HG03095 (cell line): ENCODE measurements around the gene CASP8AP2.
"Not testable (repeated sequence)": the region's sequence is repeated elsewhere in the genome, so short reads cannot be mapped to it uniquely, and the experiment has no call there.

ENCODE experiments used
- ATAC-seq: cut with Tn5 transposase; IDR thresholded peaks from one replicate; pipeline ENCODE4 v1.9.1; 2021; ENCODE audit warnings: moderate library complexity; ENCODE audit not compliant: unreplicated experiment

CASP8AP2 gene

DNA sequence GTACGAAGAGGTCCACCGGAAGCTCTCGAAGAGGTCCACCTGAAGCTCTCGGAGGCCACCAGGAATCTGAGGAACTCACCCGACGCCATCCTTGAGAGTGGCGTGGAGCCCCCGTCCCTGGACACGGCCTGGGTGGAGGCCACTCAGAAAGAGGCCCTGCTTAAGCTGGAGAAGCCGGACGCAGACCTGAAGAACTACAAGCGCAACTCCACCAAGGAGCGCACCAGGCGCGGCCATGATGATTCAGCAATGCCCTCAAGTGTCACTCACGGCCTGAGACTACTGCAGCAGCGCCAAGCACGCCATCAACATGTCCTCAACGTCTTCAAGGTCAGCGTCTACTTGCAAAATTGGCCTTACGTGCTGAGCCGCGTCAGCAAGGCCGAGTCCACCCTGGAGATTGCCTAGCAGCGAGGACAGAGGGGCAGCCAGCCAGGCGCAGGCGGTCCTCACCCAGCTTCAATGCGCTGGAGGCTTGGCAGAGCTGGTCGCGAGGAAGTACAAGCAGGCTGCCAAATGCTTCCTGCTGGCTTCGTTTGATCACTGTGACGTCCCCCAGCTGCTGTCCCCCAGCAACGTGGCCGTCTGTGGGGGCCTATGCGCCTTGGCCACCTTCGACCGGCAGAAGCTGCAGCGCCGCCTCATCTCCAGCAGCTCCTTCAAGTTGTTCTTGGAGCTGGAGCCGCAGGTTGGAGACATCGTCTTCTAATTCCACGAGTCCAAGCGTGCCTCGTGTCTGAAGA lies 56.9 kb downstream of the CASP8AP2 start:
- ATAC-seq, result no peak

DNA sequence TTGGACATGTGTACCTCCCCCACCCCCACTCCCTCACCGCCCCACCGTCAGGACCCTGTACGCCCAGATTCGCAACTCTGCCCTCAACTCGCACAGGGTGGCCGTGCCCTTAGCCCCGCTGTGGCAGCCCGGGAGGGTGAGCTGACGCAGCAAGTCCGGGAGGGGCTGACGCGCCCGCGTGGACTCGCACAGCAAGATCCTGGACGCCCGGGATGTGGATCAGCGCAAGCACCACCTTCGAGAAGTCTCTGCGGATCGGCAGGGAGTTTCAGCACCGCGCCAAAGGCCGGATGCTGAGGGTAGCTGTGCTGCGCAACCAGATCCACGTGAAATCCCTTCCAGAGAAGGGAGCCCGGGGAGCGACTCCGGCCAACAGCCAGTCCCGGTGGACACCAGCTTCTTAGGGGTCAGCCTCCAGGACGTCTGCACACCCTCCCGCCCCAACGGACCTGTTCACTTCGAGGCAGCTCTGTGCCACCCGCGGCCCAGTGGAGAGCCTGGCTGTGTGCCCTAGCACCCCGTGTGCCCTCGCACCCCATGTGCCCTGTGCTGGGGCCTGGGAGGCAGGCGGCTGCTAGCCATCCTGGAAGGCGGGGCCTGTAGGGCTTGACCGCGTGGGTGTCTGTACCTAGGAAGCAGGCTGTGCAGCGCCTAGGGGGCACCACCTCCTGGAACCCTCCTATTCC lies 57.9 kb downstream of the CASP8AP2 start:
- ATAC-seq, result no peak

DNA sequence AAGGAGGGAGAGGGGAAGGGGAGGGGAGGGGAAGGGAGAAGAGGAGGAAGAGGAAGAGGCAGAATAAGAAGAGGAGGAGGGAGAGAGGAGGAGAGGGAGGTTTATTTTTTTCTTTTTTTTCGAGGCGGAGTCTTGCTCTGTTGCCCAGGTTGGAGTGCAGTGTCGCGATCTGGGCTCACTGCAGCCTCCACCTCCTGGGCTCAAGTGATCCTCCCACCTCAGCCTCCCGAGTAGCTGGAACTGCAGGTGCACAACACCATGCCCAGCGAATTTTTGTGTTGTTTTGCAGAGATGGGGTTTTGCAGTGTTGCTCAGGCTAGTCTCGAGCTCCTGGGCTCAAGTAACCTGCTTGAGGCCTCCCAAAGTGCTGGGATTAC lies 58.4 kb downstream of the CASP8AP2 start:
- ATAC-seq, result no peak

DNA sequence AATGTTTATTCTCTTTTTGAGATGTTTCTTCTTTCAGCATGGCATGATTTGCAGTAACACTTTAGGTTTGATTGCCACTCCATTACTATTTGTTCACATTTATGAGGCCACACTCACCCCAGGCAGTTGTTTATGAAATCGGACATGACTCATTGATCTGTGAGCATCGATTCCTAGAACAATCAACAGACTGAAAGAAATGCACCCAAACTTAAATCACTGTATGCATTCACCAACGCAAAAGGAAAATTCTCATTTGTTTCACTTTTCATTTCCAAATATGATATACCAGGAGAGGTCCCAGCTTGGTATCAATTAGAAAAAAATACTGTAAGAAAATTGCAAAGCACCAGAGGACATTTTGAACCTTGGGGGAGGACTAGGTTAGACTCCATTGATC lies 59.2 kb downstream of the CASP8AP2 start:
- ATAC-seq, result no peak

DNA sequence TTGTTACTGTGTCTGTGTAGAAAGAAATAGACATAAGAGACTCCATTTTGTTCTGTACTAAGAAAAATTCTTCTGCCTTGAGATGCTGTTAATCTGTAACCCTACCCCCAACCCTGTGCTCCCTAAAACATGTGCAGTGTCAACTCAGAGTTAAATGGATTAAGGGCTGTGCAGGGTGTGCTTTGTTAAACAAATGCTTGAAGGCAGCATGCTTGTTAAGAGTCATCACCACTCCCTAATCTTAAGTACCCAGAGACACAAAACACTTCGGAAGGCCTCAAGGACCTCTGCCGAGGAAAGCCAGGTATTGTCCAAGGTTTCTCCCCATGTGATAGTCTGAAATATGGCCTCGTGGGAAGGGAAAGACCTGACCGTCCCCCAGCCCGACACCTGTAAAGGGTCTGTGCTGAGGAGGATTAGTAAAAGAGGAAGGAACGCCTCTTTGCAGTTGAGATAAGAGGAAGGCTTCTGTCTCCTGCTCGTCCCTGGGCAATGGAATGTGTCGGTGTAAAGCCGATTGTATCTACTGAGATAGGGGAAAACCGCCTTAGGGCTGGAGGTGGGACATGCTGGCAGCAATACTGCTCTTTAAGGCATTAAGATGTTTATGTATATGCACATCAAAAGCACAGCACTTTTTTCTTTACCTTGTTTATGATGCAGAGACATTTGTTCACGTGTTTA lies 61.3 kb downstream of the CASP8AP2 start:
- ATAC-seq, result not testable (repeated sequence)

DNA sequence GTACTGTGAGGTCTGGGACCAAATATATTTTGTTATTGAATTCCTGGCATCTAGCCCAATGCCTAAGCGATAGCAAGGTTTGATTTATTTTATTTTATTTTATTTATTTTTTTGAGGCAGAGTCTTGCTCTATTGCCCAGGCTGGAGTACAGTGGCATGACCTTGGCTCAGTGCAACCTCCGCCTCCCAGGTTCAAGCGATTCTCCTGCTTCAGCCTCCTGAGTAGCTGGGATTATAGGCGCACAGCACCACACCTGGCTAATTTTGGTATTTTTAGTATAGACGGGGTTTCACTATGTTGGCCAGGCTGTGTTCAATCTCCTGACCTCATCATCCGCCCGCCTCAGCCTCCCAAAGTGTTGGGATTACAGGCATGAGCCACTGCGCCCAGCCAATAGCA lies 62.9 kb downstream of the CASP8AP2 start:
- not testable (repeated sequence) for ATAC-seq

DNA sequence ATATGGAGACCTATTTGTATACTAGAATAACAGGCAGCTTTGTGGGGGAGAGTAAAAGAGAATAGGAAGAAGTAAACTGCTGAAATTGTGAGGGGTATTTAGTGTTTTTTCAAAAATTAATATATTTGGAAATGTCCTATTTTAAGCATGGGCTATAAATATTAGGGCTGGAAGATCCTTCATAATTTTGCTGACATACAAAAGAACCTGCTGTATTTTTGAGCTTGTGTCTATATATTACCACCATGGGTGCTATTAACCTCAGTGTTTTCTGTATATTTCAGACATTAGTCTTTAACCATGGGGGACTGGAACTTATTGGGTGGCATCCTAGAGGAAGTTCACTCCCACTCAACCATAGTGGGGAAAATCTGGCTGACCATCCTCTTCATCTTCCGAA lies 64.5 kb downstream of the CASP8AP2 start, which contains the start of gene GJA10:
TSS of gene GJA10 (plus strand) at position 301 of the 400 bp plus-strand sequence. CDS start at position 301, 0 bp downstream.
- ATAC-seq, result no peak

DNA sequence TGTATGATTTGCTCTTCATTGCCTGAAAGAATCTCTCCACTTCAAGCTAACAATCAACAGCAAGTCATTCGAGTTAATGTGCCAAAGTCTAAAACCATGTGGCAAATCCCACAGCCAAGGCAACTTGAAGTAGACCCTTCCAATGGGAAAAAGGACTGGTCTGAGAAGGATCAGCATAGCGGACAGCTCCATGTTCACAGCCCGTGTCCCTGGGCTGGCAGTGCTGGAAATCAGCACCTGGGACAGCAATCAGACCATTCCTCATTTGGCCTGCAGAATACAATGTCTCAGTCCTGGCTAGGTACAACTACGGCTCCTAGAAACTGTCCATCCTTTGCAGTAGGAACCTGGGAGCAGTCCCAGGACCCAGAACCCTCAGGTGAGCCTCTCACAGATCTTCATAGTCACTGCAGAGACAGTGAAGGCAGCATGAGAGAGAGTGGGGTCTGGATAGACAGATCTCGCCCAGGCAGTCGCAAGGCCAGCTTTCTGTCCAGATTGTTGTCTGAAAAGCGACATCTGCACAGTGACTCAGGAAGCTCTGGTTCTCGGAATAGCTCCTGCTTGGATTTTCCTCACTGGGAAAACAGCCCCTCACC lies 65.7 kb downstream of the CASP8AP2 start:
- no peak for ATAC-seq

DNA sequence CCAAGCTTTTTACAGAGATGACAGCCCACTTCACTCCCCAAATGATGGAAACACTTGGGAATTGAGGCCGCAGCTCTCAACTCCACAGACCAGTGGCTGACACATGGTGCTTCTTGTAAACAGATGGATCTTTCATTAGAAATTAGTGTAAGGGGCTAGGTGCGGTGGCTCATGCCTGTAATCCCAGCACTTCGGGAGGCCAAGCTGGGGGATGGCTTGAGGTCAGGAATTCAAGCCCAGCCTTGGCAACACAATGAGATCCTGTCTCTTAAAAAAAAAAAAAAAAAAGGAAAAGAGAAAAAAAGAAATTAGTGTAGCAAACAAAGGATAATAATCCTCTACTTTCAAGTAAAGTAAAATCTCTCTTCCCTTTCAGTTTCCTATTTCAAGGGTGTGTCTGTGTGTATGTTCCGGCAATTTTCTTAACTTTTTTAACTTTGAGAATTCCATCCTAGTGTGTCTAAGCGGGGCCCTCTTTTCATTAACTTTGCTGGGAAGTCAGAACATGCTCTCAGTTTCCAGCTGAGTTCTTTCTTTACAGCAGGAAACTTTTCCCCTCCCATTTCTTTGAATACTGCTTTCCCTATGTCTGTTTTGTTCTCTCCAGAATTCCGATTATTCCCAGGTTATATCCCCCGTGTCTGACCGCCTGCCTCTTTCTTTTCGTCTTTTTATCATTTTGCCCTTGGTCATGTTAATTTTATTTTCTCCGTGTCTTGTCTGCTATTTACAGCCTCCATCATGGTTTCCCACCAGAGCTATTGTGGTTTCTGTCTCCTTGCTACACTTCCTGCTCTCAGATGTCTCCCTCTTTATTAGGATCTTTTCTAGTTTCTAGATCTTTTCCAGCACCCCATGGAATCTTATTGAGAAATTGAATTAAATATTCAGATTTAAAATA lies 80.6 kb downstream of the CASP8AP2 start:
- ATAC-seq, result not testable (repeated sequence)

DNA sequence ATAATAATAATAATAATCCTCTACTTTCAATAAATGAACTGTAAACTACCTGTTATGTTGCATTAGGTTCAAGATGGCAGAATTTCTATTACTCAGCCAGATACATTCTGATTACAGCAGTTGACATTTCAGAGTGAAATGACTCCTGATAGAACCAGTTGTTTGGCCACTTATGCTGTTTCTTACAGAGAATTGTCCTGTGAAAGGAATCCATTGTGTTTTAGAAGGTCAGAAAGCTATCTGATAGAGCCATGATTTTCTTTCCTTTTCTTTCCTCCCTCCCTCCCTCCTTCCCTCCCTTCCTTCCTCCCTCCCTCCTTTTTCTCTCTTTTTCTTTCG lies 81.2 kb downstream of the CASP8AP2 start:
- ATAC-seq, result no peak

DNA sequence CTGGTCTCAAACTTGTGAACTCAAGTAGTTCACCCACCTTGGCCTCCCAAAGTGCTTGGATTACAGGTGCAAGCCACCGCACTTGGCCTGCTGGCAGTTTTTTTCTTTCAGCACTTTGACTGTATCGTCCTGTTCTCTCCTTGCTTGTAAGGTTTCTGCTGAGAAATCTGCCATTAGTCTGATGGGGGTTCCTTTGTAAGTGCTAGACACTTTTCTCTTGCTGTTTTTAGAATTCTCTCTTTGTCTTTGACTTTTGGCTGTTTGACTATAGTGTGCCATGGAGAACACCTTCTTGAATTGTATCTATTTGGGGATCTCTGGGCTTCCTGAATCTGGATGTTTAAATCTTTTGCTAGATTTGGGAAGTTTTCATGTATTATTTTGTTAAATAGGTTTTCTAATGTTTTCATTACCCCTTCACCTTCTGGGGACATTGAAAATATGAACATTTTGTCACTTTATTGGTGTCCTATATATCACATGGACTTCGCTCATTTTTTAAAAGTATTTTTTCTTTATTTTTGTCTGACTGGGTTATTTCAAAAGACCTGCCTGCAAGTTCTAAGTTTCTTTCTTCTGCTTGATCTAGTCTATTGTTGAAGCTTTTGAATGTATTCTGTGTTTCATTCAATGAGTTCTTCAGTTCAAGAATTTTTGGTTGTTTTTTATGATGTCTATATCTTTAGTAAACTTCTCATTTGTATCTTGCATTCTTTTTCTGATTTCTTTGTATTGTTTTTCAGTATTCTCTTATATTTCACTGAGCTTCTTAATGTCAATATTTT lies 86.6 kb downstream of the CASP8AP2 start:
- ATAC-seq, result no peak

DNA sequence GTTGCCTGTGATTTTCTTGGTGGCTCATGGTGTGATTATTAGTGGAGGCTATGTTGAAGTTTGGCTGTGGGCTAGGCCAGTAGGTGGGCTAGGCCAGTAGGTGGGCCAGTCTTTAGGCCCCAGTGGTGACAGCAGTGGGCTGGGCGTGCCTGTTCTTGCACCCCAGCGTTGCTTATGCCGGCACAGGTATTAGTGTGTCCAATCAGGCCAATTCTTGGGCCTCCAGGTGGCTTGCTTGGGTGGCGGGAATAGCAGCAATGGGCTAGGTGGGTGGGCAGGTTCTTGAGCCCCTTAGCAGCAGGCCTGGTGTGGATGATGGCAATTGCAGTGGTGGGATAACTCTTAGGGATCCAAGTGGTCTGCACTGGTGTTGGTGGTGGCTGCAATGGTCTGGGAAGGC lies 87.5 kb downstream of the CASP8AP2 start:
- no peak for ATAC-seq

DNA sequence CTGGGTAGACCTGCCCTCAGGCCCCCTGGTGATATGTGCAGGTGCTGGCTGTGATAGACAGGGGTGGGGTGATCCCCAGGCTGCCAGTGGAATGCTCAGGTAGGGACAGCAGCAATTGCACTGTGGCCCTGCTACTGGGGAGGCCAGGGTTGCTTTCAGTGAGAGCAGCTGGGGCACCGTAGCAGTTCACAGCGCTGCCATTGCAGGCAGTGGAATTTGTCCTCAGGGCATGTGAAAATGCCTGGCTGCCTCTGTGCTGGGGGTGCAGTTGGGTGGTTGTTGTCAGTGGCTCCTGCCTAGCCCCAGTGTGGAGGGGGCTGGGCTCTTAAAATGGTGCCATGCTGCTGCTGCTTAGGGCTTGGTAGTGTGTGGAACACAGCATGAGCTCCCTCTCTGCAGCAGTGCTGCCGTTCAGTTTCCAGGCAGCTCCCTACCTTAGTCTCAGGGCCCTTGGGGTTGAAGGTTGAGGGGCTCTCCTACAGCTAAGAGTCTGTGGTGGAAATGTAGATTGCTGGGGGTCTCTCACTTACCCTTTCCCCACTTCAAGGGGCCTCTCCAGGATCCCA lies 88.2 kb downstream of the CASP8AP2 start:
- ATAC-seq, result no peak
